ENCODE data around the gene ADGRL4.
"Not testable (repeated sequence)": the region's sequence is repeated elsewhere in the genome, so short reads cannot be mapped to it uniquely, and the experiment has no call there.

DNA sequence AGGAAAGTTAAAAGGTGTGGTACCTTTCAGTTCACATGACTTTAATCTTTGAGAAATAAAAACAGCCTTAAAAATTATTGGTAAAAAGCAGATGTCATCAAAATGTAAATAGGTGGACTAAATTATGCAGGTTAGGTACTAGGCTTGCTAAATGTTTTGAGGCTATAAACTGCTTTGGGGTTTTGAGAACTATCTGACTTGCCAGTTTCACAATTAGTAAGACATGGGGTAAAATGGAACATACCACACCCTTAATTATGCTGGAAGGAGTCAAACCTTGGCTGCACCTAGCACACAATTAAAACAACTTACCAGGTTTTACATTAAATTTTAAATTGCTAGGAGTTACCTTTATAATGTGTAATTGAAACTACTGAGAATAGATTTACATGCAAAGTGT is 39.4 kb downstream of the ADGRL4 start:
- TF ChIP-seq, protein P1, sequence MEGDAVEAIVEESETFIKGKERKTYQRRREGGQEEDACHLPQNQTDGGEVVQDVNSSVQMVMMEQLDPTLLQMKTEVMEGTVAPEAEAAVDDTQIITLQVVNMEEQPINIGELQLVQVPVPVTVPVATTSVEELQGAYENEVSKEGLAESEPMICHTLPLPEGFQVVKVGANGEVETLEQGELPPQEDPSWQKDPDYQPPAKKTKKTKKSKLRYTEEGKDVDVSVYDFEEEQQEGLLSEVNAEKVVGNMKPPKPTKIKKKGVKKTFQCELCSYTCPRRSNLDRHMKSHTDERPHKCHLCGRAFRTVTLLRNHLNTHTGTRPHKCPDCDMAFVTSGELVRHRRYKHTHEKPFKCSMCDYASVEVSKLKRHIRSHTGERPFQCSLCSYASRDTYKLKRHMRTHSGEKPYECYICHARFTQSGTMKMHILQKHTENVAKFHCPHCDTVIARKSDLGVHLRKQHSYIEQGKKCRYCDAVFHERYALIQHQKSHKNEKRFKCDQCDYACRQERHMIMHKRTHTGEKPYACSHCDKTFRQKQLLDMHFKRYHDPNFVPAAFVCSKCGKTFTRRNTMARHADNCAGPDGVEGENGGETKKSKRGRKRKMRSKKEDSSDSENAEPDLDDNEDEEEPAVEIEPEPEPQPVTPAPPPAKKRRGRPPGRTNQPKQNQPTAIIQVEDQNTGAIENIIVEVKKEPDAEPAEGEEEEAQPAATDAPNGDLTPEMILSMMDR (IDR thresholded peaks at IDR 0.05): not testable (repeated sequence)
- not testable (repeated sequence) for TF ChIP-seq POLR2A (IDR thresholded peaks at IDR 0.05)
